ENCODE results near the gene RASGRF2.

RASGRF2 gene

GRCh38 chr5:81145329-81145935 lies 185.3 kb downstream of the RASGRF2 start:
- DNase-seq, result no peak

- DNase-seq, result no peak
These were observed 185.9 kb downstream of the RASGRF2 start for GRCh38 chr5:81146031-81146430.

GRCh38 chr5:81147011-81147885 lies 187.1 kb downstream of the RASGRF2 start:
- peak; percentile 91 for DNase-seq

- DNase-seq, result peak; percentile 90
These were observed 187.9 kb downstream of the RASGRF2 start for GRCh38 chr5:81147886-81148571.

- DNase-seq, result no peak
These were observed 191.4 kb downstream of the RASGRF2 start for GRCh38 chr5:81151546-81151945.

- no peak for DNase-seq
These were observed 194.6 kb downstream of the RASGRF2 start for GRCh38 chr5:81154725-81155124.

- no peak for DNase-seq
These were observed 196.6 kb downstream of the RASGRF2 start for GRCh38 chr5:81156732-81157131.

- no peak for DNase-seq
These were observed 200.9 kb downstream of the RASGRF2 start for GRCh38 chr5:81161012-81161601.

GRCh38 chr5:81162501-81162900 lies 202.3 kb downstream of the RASGRF2 start:
- no peak for DNase-seq

- no peak for DNase-seq
These were observed 203.5 kb downstream of the RASGRF2 start for GRCh38 chr5:81163651-81164050.

GRCh38 chr5:81164476-81164875 lies 204.3 kb downstream of the RASGRF2 start:
- no peak for DNase-seq

GRCh38 chr5:81164936-81165335 lies 204.8 kb downstream of the RASGRF2 start:
- DNase-seq, result no peak

- DNase-seq, result peak; percentile 12
These were observed 205.4 kb downstream of the RASGRF2 start for GRCh38 chr5:81165493-81166119.

GRCh38 chr5:81166430-81166829 lies 206.3 kb downstream of the RASGRF2 start:
- no peak for DNase-seq

- no peak for DNase-seq
These were observed 206.9 kb downstream of the RASGRF2 start for GRCh38 chr5:81167078-81167477.

- DNase-seq, result no peak
These were observed 207.4 kb downstream of the RASGRF2 start for GRCh38 chr5:81167544-81167943.

GRCh38 chr5:81169924-81170323 lies 209.8 kb downstream of the RASGRF2 start:
- DNase-seq, result no peak

GRCh38 chr5:81171769-81172168 lies 211.6 kb downstream of the RASGRF2 start:
- no peak for DNase-seq

- no peak for DNase-seq
These were observed 212.5 kb downstream of the RASGRF2 start for GRCh38 chr5:81172710-81173109.

- no peak for DNase-seq
These were observed 216.9 kb downstream of the RASGRF2 start for GRCh38 chr5:81177061-81177460.

GRCh38 chr5:81179959-81180358 lies 219.8 kb downstream of the RASGRF2 start:
- no peak for DNase-seq

- no peak for DNase-seq
These were observed 220.8 kb downstream of the RASGRF2 start for GRCh38 chr5:81180780-81181460.

Measured in NCI-H524 treated with DMSO at 0.1 percent for 48 hours (cell line).